NCI-H526 treated with DMSO at 0.1 percent for 48 hours (cell line): ENCODE measurements around the gene TMEM135.

Experiments
- DNase-seq: peaks from one replicate; lab custom pipeline; 2025; lab: John Stamatoyannopoulos, UW

The TMEM135 gene

DNA sequence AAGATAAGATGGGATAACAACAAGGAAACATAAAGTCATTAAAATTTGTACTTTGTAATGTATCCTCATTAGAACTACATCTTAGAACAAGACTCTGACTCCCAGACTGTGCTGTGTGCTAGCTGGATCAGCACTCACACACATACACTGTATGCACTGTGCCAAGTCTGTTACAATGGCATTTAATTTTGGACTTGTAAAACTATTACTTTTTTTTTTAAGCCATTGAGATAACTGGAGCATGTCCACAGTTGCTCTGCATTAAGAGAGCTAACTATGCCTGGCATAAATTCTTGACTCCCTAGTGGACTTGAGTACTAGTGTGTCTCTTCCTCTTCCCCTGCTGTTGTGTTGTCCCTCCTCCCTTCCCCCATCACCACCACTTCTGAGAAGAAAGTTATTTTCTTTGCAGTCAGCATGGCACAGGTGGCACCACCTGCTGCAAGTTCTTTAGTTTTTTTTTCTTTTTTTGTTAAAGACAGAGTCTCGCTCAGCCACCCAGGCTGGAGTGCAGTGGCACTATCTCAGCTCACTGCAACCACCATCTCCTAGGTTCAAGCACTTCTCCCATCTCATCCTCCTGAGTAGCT lies 268.6 kb downstream of the TMEM135 start:
- no peak for DNase-seq

DNA sequence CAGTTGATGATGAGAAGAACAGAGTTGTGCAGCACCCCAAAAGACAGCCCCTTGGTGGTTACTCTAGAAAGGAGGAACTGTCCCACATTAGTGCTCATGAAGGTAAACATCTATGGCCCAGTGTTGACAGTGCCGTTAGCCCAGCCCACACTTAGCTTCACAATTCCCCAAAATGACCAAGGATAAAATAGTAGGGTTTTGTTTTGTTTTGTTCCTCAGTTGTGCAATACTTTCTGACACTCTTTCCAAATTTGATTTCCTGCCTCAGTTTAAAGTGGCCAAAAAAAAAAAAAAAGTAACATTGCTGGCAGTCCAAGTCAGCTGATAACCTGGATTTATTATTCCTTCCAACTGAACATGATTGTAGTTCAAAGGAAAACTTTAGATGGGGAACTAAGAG lies 269.4 kb downstream of the TMEM135 start:
- DNase-seq = no peak

DNA sequence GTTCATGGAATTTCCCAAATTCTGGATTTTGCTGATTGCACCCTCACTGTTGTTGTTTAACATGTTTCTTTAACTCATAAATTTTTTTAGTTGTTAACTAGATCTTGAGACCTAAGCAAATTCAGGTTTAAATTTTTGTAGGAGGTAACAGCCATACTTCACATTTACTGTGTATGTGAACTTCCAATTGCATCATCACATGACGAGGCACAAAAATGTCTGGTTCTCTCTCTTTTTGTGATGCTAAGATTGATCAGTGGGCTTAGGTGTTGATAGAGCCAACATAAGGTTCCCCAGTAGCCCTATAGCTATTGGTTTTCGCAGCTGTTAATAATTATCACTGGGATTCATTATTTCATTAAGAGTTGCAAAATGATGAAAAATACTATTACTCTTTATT lies 277.5 kb downstream of the TMEM135 start:
- DNase-seq = no peak

DNA sequence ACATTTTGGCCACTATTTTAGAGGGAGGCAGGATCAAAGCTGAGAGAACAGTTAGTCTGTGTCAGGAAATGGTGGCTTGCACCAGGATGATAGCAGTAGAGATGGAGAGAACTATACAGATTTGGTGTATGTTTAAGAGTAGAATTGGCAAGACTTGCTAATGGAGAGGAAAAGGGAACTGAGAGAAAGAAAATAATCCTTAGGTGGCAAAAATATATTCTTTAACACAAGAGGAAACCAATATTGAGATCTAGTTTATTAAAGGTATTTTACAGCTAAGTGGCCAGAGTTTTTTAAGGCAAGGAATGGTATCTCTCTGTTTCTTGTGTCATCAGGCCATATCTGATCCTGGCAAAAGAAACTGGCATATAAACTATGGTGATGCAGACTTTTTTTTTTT lies 278.8 kb downstream of the TMEM135 start:
- no peak for DNase-seq

DNA sequence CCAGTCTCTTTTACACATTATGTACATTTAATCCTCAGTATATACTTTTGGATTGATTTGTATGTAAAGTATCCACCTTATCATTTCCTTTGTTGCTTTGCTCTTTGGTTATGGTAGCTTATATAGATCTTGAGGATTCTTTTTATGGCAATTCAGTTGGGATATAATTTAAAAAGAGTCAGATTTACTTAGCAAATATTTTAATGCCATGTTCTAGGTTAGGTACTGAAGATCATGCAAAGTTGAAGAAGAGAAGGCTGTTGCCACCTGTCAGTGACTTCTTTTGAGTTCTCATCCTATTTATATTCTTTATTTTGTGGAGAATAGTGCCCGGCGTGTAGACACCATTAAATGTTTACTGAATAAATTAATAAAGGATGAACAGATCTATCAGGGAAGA lies 279.7 kb downstream of the TMEM135 start:
- DNase-seq = no peak

DNA sequence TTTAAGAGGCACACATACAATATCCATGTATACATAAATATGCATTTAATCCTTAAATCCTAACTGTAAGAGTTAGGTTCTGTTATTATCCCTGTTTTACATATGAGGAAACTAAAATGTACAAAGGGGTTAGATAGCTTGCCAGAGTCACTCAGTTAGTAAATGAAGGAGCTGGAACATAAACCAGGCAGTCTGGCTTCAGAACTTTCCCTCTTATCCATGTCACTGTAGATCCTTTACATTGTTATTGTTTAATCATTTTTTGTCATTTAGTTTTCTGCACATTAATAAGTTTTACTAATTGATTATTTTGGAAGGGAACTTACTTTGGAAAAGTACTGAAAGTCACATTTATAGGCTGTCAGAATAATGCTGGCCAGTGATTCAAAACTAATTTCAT lies 282.4 kb downstream of the TMEM135 start:
- no peak for DNase-seq

DNA sequence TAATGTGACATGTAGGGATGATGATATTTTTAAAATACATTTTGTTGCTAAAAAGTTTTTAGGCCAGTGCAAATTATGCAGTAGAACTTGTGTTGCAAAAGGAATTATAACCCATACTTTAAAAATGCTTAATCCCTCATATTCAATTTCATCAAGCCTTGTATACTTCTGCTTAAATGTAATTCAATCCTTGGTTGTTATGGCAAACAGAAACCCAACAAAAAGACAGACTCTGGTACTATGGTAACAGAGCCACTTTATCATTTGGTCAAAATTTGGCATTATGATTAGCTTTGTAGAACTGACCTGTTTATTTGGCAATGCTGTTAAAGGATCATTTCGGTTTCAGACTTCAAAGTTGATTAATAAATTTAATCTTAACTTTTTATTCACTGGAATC lies 284.8 kb downstream of the TMEM135 start:
- DNase-seq = no peak

DNA sequence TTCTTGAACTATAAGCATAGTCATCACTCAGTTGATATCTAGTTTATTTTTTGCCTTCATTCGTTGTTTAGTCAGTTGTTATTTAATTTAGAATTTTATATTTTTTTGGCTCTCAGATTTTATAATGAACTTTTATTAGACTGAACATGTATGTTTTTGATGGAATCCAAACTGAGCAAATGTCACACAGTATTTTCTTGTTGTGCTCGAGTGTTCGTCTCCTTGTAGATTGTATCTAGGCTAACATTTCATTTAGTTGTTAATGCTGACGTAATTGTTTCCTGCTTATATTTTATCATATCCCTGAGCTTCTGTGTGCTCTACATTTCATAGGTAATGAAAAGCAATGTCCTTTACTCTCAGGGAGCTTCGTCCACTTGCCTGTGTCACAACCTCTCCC lies 286.2 kb downstream of the TMEM135 start:
- no peak for DNase-seq

DNA sequence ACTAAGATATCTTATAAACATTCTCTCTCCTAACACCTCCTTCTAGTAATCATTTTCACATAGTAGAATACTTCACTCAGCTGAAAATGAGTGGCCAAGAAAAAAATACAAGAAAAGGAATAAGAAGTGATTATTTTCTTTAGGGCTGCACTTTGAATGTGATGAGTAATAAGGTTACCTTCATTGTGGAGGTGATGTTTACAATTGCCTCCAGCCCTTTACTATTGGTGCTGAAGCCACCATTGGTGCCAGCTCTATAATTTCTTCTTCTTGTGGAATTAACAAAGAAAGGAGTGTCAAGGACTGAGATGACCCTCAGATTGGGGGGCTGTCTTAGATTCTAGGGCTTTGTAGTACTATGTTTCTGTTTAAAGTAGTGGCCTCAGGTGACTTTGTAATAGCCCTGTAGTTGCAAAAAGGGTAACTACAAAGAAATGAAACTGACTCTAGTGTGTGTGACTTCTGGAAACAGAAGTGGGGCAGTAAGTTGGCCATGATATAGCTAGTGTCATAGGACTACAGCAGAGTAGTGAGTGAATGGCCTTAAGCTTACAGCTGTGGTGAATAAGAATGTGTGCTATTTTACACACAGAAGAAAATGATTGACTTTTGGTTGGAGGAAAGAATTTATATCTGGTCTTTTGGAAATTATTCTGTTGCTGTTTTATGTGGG lies 287.2 kb downstream of the TMEM135 start:
- no peak for DNase-seq

DNA sequence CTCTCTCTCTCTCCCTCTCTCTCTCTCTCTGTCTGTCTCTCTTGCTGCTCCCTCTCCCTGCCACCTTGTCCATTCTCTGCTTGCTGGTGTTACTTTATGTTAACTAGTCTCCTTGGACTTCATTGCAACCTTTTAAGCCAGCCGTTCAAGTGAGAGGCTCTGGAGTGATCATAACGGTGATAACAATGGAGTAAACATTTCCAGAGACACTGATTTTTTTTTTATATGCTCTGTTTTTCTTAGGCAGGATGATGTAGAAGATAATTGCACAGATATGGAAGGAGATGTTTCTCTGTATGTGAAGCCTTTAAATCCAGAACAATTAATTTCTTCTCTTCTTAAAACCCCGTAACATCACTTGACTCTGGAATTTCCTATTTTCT lies 287.7 kb downstream of the TMEM135 start:
- no peak for DNase-seq

DNA sequence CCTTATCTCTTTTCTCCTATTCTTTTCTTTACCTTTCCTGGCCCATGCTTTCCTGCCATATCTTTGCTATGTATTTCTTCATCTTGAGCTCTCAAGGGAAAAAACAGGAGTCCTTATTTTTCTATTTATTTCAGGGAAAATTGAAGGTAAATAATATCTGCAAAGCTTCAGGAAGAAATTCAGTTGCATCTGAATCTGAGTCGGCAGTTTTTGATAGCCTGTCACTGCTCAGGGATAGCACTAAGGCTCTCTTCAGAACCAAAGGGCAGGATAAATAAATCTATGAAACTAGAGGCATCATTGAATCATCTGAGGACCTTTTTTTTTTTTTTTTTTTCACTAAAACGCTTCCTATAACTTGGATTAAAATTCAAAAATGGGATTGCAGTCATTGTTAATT lies 288.9 kb downstream of the TMEM135 start:
- no peak for DNase-seq

DNA sequence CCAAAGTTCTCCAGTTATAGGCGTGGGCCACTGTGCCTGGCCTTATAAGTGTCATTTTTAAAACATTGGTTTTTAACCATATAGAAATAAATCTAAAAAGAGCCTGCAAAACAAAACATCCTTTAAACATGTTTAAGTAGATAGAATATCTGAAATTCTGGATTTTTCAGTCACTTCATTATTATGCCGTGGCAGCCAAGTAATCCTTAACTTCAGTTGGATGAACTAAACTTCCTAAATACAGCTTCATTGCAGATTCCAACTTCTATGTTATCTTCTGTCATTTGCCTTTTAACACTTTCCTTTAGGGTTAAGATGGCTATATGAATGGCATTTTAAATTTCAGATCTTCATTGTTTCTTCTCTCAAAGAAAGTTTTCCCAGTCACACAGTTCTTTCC lies 291.4 kb downstream of the TMEM135 start:
- DNase-seq = no peak

DNA sequence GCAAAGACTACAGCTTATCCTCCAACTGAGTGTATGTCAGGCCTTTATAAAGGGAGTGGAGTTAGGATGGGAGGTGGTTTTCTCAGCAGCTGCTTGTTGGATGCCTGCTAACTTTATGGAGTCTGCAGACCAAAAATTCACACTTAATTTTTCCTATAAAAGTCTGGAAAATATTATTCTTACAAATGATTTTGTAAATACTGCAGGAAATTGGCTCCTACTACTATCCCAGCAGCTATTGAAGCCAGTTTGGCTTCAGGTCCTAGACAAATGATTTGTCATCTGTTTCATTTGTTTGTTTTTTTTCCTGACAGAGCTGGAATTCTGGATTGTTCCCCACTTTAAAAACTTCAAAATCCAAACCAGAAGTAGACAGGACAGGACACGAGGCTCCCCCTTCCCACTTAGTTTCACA lies 292.5 kb downstream of the TMEM135 start:
- DNase-seq = no peak

DNA sequence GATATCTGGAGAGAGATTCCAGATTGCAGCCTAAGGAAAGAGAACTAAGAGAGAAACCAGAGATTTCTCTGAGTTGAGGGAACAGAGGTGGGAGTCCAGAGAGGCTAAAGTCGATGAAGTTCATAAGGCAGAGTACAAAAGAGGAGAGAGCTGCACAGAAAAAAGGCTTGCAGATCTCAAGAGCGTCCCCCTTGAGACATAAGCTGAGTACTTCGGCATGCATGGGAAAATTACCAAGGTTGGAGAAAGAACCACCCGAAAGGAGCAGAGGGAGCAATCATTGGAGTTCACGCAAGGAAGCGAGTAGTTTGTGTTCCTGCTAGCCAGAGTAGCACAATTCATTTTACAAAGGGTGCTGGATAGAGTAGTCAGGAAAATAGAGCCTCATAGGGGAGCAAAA lies 293.5 kb downstream of the TMEM135 start:
- DNase-seq = no peak

DNA sequence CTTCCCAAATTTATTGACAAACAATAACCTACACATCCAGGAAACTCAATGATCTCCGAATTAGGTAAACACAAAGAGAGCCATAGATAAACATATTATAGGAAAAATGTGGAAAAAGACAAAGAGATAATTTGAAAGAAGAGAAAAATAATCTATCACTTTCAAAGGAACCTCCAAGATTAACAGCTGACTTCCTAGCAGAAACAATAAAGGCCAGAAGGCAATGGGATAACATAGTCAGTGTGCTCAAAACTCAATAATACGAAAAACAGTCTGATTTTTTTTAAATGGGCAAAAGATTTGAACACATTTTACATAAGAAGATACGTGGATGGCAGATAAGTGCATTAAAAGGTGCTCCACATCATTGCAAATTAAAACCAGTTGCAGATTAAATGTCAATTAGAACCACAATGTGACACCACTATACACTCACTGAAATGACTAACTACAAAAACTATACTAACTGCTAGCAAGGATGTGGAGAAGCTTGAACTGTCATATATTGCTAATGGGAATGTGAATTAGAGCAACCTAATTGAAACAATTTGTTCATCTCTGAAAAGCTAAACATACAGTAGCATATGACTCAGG lies 300.4 kb downstream of the TMEM135 start:
- DNase-seq = no peak

DNA sequence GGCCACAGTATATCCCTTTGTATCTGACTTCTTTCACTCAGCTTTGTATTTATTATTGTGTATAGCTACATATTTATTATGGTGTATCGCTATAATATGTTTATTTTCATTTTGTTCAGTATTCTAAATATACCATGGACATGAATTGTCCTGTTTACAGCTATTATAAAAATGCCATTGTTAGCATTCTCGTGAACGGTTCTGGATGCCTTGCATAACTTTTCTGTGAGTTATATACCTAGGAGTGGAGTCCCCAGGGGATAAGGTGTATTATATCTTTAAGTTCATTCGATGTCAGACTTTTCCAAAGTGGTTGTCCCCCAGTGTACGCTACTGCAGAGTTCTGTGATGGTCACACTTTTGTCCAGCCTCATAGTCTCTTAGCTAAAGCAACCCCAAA lies 301.7 kb downstream of the TMEM135 start:
- no peak for DNase-seq

DNA sequence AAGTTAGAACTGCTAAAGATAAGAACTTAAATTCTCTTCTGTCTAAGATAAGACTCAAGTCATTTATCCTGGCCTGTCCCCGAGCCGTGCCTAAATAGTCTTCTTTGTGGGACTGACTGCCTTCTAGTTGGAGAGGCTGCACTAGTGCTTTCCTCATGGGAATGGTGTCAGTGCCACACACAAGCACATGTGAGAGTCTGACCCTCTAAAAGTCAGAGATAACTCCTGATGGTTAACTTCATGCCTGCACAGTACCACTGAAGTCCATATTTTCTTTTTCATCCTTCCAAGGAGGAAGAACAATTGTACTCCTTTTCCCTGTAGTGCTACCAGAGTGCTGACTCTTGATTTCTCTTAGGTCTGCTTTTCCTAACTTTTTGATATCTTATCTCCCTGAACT lies 309.7 kb downstream of the TMEM135 start:
- DNase-seq = no peak

DNA sequence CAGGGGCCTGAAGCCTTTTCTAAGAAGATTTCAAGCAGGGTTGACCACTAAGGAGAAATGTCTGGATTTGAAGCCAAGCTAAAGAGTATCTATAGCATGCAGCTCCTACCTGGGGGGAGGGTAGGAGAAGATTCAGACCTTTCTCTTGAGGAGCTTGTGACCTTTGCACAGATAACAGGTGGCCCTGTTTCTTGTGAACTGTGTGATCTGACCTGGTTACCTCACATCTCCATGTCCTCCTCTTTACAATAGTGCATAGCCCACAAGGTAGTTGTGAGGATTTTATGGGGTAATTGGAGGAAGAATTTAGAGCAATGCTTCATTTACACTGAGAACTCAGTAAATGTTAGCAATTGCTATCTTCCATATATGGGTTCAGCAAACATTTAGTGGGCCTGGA lies 310.1 kb downstream of the TMEM135 start:
- DNase-seq = no peak

DNA sequence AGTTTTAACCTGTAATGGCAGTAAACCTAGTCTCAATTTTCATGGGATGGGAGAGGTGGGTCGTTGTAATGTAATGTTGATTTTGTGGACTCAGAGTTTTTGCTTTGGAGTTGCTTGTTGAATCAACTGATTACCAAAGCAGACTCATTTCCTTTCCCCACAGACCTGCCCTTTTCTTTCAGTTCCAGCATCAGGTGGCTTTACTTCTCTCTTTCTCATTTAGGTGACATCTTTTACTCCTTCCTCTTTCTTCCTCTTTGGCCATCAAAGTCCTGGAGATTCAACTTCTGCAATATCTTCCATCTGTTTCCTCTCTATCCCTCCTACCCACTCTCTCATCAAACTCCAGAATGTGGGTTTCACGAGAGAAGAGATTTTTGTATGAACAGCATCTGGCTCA lies 313.9 kb downstream of the TMEM135 start:
- no peak for DNase-seq

DNA sequence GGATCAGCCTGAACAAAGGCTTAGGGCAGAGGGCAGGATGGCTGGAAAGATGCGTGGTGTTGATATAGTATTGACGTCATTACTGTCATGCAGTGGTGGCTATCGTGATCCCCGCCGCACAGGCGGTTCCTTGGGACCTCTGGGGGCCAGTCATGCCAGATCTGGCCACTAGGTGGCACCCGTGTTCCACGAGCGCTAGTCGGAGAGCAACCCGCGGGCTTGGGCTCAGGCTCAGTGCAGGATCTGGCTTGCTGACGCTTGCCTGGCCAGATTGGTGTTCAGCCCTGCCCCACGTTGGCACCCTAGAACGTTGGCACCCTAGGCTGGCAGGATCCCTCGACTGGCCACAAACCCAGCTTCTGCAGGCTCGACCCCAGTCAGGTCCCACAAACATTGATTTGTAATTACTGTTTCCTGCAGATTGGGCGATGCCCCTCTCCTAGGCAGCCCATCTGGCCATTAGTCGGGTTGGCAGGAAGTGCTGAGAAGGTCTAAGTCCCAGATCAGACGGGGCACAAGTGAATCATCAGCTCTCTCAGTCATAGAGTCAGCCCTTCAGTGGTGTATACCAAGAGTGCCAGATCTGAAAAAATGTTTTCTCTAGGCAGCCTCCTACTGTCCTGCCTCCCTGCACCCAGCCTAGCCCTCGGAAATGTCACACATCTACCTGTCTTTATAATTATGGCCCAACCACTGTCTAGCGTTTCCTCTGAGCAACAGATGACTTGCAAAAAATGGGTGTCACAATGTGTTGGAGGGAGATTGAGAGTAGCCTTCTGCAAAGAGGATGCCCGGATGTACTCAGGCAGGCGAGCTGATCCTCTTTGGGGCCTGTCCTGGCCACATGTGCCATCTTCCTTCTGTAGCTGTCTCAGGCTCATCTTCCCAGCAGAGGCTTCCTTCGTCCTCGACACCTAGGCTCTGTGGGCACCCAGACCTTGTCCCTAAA lies 315.3 kb downstream of the TMEM135 start:
- peak; percentile 43 for DNase-seq

DNA sequence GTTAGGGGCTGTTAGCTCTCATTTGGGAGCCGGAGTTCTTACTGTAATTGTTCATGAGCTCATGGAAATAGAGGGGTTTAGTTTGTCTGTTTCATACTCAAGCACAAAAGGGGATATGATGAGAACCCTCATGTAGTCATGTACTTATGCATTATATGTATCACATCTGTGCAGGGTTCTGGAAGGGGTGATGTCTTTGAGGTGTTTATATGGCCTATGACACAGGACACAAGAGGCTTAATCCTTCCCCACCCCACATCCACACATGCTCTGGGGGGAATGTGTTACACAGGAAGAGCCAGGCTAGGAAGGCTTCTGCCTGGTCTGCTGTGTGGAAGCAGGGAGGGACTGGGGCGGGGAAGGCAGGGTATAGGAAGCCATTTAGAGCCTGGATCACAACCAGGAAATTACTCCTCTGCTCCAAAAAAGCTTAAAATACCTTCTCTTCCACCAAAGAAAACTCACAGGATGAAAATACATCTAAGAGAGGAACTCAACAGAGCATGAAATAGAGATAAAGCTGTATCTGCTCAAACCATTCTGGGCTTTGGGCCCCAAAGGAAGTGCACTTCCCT lies 316.1 kb downstream of the TMEM135 start:
- no peak for DNase-seq

DNA sequence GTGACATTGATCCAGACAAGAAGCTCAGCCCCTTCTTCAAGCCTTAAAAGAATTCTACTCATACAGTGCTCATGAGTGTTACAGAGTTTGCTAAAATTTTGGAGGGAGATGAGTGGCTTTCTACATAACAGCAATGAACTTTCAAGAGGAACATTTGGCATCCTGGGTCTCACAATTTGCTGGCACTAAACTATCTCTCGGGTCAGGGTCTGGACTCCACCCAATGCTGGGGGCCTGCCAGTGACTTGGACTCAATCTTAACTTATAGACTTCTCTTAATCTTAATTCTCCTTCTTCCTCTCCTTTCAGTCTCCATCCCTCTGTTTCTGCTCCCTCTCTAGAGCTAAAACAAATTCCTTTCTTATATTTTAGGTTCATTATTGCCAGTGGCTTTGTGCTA lies 317.9 kb downstream of the TMEM135 start:
- no peak for DNase-seq
